H1 (cell line): ENCODE measurements around the gene TCHH. TPM values are rescaled to one million over a fixed set of nuclear protein-coding genes. Genes with fewer than 3 reads are reported as not detected.

Experiments used
- CTCF ChIA-PET: fragments of 300-600 bp; sonication (Branson Sonifier 250); formaldehyde crosslinking; loops from one replicate; lab custom pipeline; 2021; ENCODE audit not compliant: partially characterized antibody; lab: Charles Lee
- POLR2A ChIA-PET: fragments of 300-600 bp; sonication (Branson Sonifier 250); formaldehyde crosslinking; loops from one replicate; lab custom pipeline; 2021; ENCODE audit warnings: inconsistent platforms; ENCODE audit not compliant: partially characterized antibody; lab: Charles Lee
- DNase-seq, 2 experiments: peaks; one replicate each; pipeline versions ENCODE4 v3.0.0 to v3.0.0-alpha.2; 2010 to 2022; ENCODE audit warnings: low spot score in 2 of 2, low read depth in 1 of 2, mixed read lengths in 1 of 2
- FAIRE-seq: peaks from 2 replicates; lab custom pipeline; 2011; peaks lifted over from hg19 to GRCh38; lab: Jason Lieb, UNC
- H2AFZ ChIP-seq: 2 replicates; pipeline ENCODE4 v1.8.1; 2012; ENCODE audit warnings: low read length, inconsistent platforms
- H2AK5ac ChIP-seq: 2 replicates; pipeline ENCODE4 v1.6.1; 2013; ENCODE audit warnings: low read depth, low read length
- H2BK120ac ChIP-seq: replicated peaks from 2 replicates; pipeline ENCODE3; 2013; ENCODE audit warnings: low read depth, low read length, inconsistent platforms
- H2BK12ac ChIP-seq: 2 replicates; pipeline ENCODE4 v1.6.1; 2013; ENCODE audit warnings: low read depth, low read length
- H2BK15ac ChIP-seq: 2 replicates; pipeline ENCODE4 v1.6.1; 2013; ENCODE audit warnings: low read length
- H2BK20ac ChIP-seq: 2 replicates; pipeline ENCODE4 v1.6.1; 2013; ENCODE audit warnings: low read length
- H2BK5ac ChIP-seq: 2 replicates; pipeline ENCODE4 v1.6.1; 2013; ENCODE audit warnings: low read depth, low read length
- H3K14ac ChIP-seq: 2 replicates; pipeline ENCODE4 v1.6.1; 2013; ENCODE audit warnings: inconsistent platforms; ENCODE audit not compliant: insufficient read length
- H3K18ac ChIP-seq: 2 replicates; pipeline ENCODE4 v1.6.1; 2013; ENCODE audit warnings: low read length; ENCODE audit errors: extremely low read depth
- H3K23ac ChIP-seq: 2 replicates; pipeline ENCODE4 v1.6.1; 2013; ENCODE audit warnings: inconsistent platforms; ENCODE audit not compliant: insufficient read length
- H3K23me2 ChIP-seq: 2 replicates; pipeline ENCODE4 v1.6.1; 2013; ENCODE audit warnings: low read depth, low read length
- H3K27ac ChIP-seq: 2 replicates; pipeline ENCODE4 v1.6.1; 2011; ENCODE audit warnings: low read depth, low read length, inconsistent platforms
- H3K27me3 ChIP-seq, 4 experiments: replicated peaks in 1 of 4; 1 replicate in 1 of 4; 2 replicates in 3 of 4; pipeline versions ENCODE4 v1.6.1 to v1.8.1; 2011 to 2013; ENCODE audit warnings: low read length in 3 of 4, mild to moderate bottlenecking in 3 of 4, inconsistent platforms in 2 of 4, mixed read lengths in 2 of 4, moderate library complexity in 1 of 4; ENCODE audit not compliant: control insufficient read depth in 3 of 4, insufficient read depth in 3 of 4; ENCODE audit errors: extremely low read depth in 1 of 4
- H3K36me3 ChIP-seq, 4 experiments: 2 replicates each; pipeline versions ENCODE4 v1.6.1 to v1.8.1; 2011 to 2013; ENCODE audit warnings: mild to moderate bottlenecking in 4 of 4, low read length in 3 of 4, moderate library complexity in 2 of 4, control low read depth in 1 of 4, inconsistent platforms in 1 of 4; ENCODE audit not compliant: insufficient read depth in 4 of 4, control insufficient read depth in 2 of 4
- H3K4ac ChIP-seq: replicated peaks from 2 replicates; pipeline ENCODE3; 2013; ENCODE audit warnings: low read length, low read depth, mixed read lengths, inconsistent platforms; ENCODE audit not compliant: insufficient read length
- H3K4me1 ChIP-seq, 4 experiments: replicated peaks in 1 of 4; 1 replicate in 1 of 4; 2 replicates in 3 of 4; pipeline versions ENCODE4 v1.6.1 to v1.8.1; 2011 to 2013; ENCODE audit warnings: low read length in 3 of 4, inconsistent platforms in 2 of 4, mixed read lengths in 1 of 4; ENCODE audit not compliant: insufficient read depth in 4 of 4, control insufficient read depth in 3 of 4
- H3K4me2 ChIP-seq, 2 experiments: 2 replicates each; pipeline versions ENCODE4 v1.6.1 to v1.8.1; 2011 to 2013; ENCODE audit warnings: low read depth in 2 of 2, low read length in 2 of 2, control low read depth in 1 of 2, inconsistent platforms in 1 of 2, mild to moderate bottlenecking in 1 of 2; ENCODE audit not compliant: insufficient read depth in 1 of 2
- H3K4me3 ChIP-seq, 4 experiments: fragments of 200-600, 300-600 bp in 1 of 4; sonication (generic), shearing (Covaris generic), sonication (Bioruptor Twin) in 1 of 4; 2 replicates each; pipeline versions ENCODE4 v1.5.1 to v1.8.1; 2011 to 2016; ENCODE audit warnings: low read length in 4 of 4, low read depth in 3 of 4, control low read depth in 2 of 4, inconsistent platforms in 2 of 4, mild to moderate bottlenecking in 2 of 4, mixed read lengths in 1 of 4, moderate library complexity in 1 of 4; ENCODE audit not compliant: insufficient read depth in 2 of 4; ENCODE audit errors: extremely low read depth in 1 of 4
- H3K56ac ChIP-seq: replicated peaks from 2 replicates; pipeline ENCODE3; 2013; ENCODE audit warnings: low read depth, mild to moderate bottlenecking, mixed read lengths, low read length, inconsistent platforms; ENCODE audit not compliant: insufficient read length
- H3K79me1 ChIP-seq: 2 replicates; pipeline ENCODE4 v1.6.1; 2013; ENCODE audit warnings: low read depth, low read length, control low read depth
- H3K79me2 ChIP-seq, 2 experiments: 2 replicates each; pipeline versions ENCODE4 v1.6.1 to v1.8.1; 2012 to 2013; ENCODE audit warnings: low read length in 2 of 2, mild to moderate bottlenecking in 2 of 2, inconsistent platforms in 1 of 2; ENCODE audit not compliant: insufficient read depth in 2 of 2, control insufficient read depth in 1 of 2
- H3K9ac ChIP-seq, 4 experiments: replicated peaks in 1 of 4; 1 replicate in 1 of 4; 2 replicates in 3 of 4; pipeline versions ENCODE4 v1.6.1 to v1.8.1; 2011 to 2013; ENCODE audit warnings: low read depth in 3 of 4, low read length in 3 of 4, control low read depth in 2 of 4, mild to moderate bottlenecking in 2 of 4, moderate library complexity in 2 of 4, inconsistent platforms in 1 of 4; ENCODE audit errors: extremely low read depth in 1 of 4
- H3K9me3 ChIP-seq, 2 experiments: 2 replicates each; pipeline versions ENCODE4 v1.6.1 to v1.8.1; 2012 to 2013; ENCODE audit warnings: mild to moderate bottlenecking in 2 of 2, moderate library complexity in 2 of 2, control low read depth in 1 of 2, inconsistent platforms in 1 of 2, low read depth in 1 of 2, low read length in 1 of 2, mixed read lengths in 1 of 2; ENCODE audit not compliant: insufficient read depth in 2 of 2
- H4K20me1 ChIP-seq, 2 experiments: replicated peaks in 1 of 2; 2 replicates each; pipeline versions ENCODE3 to v1.8.1; 2011 to 2013; ENCODE audit warnings: inconsistent platforms in 2 of 2, low read length in 2 of 2, mild to moderate bottlenecking in 1 of 2; ENCODE audit not compliant: insufficient read depth in 2 of 2, control insufficient read depth in 1 of 2
- H4K5ac ChIP-seq: 2 replicates; pipeline ENCODE4 v1.6.1; 2013; ENCODE audit warnings: low read length, low read depth, mixed read lengths, inconsistent platforms; ENCODE audit not compliant: insufficient read length
- H4K8ac ChIP-seq: 2 replicates; pipeline ENCODE4 v1.8.0; 2013; ENCODE audit warnings: mild to moderate bottlenecking, moderate library complexity, low read length, inconsistent platforms; ENCODE audit not compliant: insufficient read depth; ENCODE audit errors: extremely low read depth
- H4K91ac ChIP-seq: replicated peaks from 2 replicates; pipeline ENCODE3; 2013; ENCODE audit warnings: low read length, mixed read lengths, inconsistent platforms; ENCODE audit not compliant: insufficient read length
- NANOG ChIP-seq: IDR thresholded peaks from 2 replicates; pipeline ENCODE4 v1.6.1; 2011; ENCODE audit warnings: low read length, low read depth, mild to moderate bottlenecking, inconsistent platforms; ENCODE audit not compliant: insufficient read depth, poor library complexity, severe bottlenecking
- TCF12 ChIP-seq: IDR thresholded peaks from 2 replicates; pipeline ENCODE4 v1.6.1; 2011; ENCODE audit warnings: low read depth, mild to moderate bottlenecking, low read length
- TEAD4 ChIP-seq: IDR thresholded peaks from 2 replicates; pipeline ENCODE4 v1.6.1; 2012; ENCODE audit warnings: low read depth, low read length, inconsistent platforms, mixed read lengths
- WGBS, 2 experiments: shearing (Covaris generic) in 1 of 2; methylation state at CpG; one replicate each; pipeline versions ENCODE4 v1.1.6 to v1.1.7; 2013 to 2015; ENCODE audit warnings: low lambda C conversion rate in 2 of 2, mixed read lengths in 2 of 2, inconsistent platforms in 1 of 2, low coverage in 1 of 2, missing lambda C conversion rate in 1 of 2; ENCODE audit not compliant: insufficient replicate concordance in 2 of 2, insufficient coverage in 1 of 2, insufficient read length in 1 of 2; ENCODE audit errors: extremely low coverage in 1 of 2, missing lambda C conversion rate in 1 of 2; 5-methylcytosine and 5-hydroxymethylcytosine counted together
- polyA plus RNA-seq, 7 experiments: library from polyadenylated mRNA; depleted of rRNA in 3 of 7; stranded (reverse) in 5 of 7; unstranded in 2 of 7; fragments of >200 nt in 5 of 7; fragments of 200-250 nt in 2 of 7; gene quantifications; 1 replicate in 5 of 7; 2 replicates in 1 of 7; 4 replicates in 1 of 7; pipeline versions ENCODE4 v1.2.1 to v1.2.3, GENCODE V29; 2011 to 2013; ENCODE audit warnings: missing spikeins in 2 of 7, mixed read lengths in 2 of 7
- total RNA-seq: library from RNA; stranded (reverse); fragmentation: NEBNext Ultra II Directional; extraction: Animal tissue kit (Norgen Biotek cat#: 25700); gene quantifications from 2 replicates; pipeline ENCODE4 v1.2.1, GENCODE V29; 2021

TCHH gene
- total and polyA plus RNA-seq, 2 of the 8 experiments (the other 6 are each of a cell fraction or from before 2014, with no cell fraction given) = 0.02 to 0.07 TPM

GRCh38 chr1:152151646-152152045 lies 36.4 kb upstream of the TCHH start:
- no peaks in the 10 kb centered on the region for H3K4me1 ChIP-seq
- no peak overlapping the region for H3K23ac ChIP-seq
- no peaks in the 10 kb centered on the region for H3K79me2 ChIP-seq
- no peak overlapping the region for H4K8ac ChIP-seq
- no peak overlapping the region for H2AK5ac ChIP-seq
- CTCF ChIA-PET = interaction anchor here (1.4 to 1.8 kb wide), 2 partner anchors 10 to 39 kb away, joined by 3 to 5 read pairs; no protein-coding TSS in a partner anchor
- H3K56ac ChIP-seq = no peak overlapping the region
- POLR2A ChIA-PET = no interaction called here
- H3K18ac ChIP-seq = no peak overlapping the region
- no peak overlapping the region for H2BK12ac ChIP-seq
- H3K23me2 ChIP-seq = no peaks in the 10 kb centered on the region
- TF ChIP-seq TCF12 (no peak), TEAD4 (no peak), NANOG (no peak)
- TF ChIP-seq, all 59 proteins: peak for 0
- H4K91ac ChIP-seq = no peak overlapping the region
- no peak overlapping the region for H2BK5ac ChIP-seq
- no peaks in the 10 kb centered on the region for H3K79me1 ChIP-seq
- no peak overlapping the region for H2BK120ac ChIP-seq
- H4K5ac ChIP-seq = no peak overlapping the region
- DNase-seq = no peak
- no peaks in the 10 kb centered on the region for H3K27me3 ChIP-seq
- H3K9ac ChIP-seq = no peak overlapping the region
- no peak for FAIRE-seq
- 44% methylated on average over 2 of the region's 2 CpGs; no CpG with 5 or more reads in 1 of the 2 experiments for WGBS, 2 experiments
- no peaks in the 10 kb centered on the region for H4K20me1 ChIP-seq
- no peaks in the 10 kb centered on the region for H3K36me3 ChIP-seq
- no peak overlapping the region for H3K4me2 ChIP-seq
- H3K4me3 ChIP-seq = no peak overlapping the region
- no peak overlapping the region for H2AFZ ChIP-seq
- H3K9me3 ChIP-seq = peaks cover 66 to 77% of the 10 kb centered on the region in 2 experiments
- H3K14ac ChIP-seq = no peak overlapping the region
- no peak overlapping the region for H2BK15ac ChIP-seq
- no peak overlapping the region for H3K27ac ChIP-seq
- no peak overlapping the region for H3K4ac ChIP-seq
- no peak overlapping the region for H2BK20ac ChIP-seq
